Left lobe of liver (tissue), 2 donors: ENCODE results near the gene RPS6KA4. TPM values are rescaled to one million over a fixed set of nuclear protein-coding genes. Genes with fewer than 3 reads are reported as not detected.

ENCODE experiments used
- ATAC-seq: fragments of 200-7000 bp; cut with Tn5 transposase; one replicate; pipeline ENCODE4 v1.9.1; 2020; ENCODE audit warnings: mild to moderate bottlenecking, moderate library complexity
- DNase-seq: peaks from one replicate; pipeline ENCODE4 v3.0.0-alpha.2; 2020; ENCODE audit warnings: low spot score
- total RNA-seq: library from RNA; stranded (reverse); gene quantifications from one replicate; pipeline ENCODE4 v1.2.1, GENCODE V29; 2021
- donor health status: DM: no; HTN: no; CAD: no; lungs with moderate emphysema.
- donor health status: DM: no; HTN: yes; CAD: no.

The RPS6KA4 gene
- total RNA-seq, 1 donor from 2014 or later, result 9.8 TPM

- no peak for DNase-seq
- no peak for ATAC-seq
Measured at GRCh38 chr11:64344787-64345186, 14.2 kb upstream of the RPS6KA4 start.

DNA sequence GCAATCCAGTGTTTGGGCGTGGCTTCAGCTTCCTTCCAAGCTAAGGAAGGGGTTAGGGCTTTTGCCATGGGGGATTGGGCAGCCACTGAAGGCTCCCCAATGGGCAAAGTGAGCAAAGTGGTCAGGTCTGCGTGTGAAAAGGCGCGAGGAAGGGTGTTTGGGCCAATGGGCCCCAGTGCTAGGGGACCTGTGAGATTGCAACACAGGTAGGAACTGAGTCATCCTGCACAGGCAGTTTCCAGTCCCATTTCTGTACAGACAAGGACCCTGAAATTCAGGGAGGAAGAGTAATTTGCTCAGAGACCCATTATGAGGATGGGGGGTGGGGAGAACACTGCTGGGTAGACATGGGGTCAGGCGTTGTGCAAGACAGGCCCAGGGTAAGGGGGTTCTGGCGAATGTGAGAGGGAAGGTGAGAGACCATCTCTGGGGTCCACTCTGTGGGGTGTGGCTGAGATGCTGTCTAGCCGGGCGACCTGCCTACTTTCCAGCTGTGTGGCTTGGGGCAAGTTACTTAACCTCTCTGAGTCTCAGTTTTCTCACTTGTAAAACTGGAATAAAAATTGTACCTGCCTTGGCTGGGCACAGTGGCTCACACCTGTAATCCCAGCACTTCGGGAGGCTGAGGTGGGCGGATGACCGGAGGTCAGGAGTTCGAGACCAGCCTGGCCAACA lies 11.6 kb upstream of the RPS6KA4 start:
- DNase-seq (no peak), ATAC-seq (no peak)

DNA sequence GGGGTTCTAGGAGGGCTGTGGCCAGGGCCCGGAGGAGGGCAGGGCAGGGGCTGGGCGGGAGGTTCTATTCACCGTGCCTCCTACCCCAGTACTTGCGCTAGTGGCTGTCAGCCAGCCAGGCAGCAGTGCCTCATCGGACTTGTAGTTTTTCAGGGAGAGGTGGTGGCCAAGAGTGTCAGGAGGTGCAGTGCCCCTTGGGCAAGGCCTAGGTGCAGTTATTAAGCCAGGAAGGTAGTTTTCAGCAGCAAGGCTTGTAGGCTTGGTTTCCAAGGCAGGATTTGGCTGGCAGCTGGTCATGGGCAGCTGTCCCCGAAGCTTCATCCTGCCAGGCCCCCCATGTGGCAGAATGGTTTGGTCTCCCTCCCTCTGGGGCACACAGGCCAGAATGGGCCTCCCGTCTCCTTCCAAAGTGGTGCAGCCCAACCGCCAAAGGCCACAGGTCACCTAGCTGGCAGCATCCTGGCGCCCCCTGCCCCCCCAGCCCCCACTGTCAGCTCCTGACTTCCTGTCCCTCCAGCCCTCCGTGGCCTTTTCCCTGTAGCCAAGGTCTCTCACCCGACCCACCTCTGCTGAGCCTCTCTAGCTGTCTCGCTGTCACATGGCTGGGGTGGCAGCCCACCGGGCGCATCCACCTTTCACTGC lies 10.5 kb upstream of the RPS6KA4 start:
- ATAC-seq, result no peak
- no peak for DNase-seq

DNA sequence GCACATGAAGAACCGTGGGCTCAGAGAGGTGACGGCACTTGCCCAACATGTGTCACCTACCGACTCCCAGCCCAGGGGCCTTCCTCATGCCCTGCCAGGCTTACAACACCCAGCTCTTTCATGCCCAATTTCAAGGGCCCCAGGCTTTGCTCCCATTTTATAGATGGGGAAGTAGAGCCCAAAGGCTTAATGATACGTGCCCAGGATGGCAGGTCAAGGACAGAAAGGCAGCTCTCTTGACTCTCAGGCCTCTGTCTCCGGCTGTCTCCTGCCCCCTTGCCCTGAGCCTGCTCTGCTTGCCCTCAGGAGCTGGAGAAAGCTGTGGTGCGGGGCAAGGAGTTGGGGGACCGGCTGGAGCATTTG lies 10.0 kb upstream of the RPS6KA4 start:
- DNase-seq, result no peak
- no peak for ATAC-seq

DNA sequence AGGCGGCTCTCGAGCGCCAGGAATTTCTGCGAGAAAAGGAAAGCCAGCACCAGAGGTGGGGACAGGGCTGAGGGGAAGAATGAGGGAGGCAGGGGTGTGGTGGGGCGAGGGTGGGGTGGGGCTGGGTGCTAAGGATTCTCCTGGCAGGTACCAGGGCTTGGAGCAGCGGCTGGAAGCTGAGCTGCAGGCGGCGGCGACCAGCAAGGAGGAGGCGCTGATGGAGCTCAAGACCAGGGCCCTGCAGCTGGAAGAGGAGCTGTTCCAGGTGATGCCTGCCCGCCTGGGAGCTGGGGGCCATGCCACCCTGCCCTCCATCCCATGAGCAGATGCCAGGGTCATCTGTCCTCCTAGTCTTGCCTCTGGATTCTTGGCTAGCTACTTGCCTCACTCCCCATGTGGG lies 9.6 kb upstream of the RPS6KA4 start:
- no peak for ATAC-seq

GRCh38 chr11:64351136-64351631 lies 7.8 kb upstream of the RPS6KA4 start:
- no peak for DNase-seq
- no peak for ATAC-seq

More for the DNA sequence above, 9.6 kb upstream of the RPS6KA4 start:
- no peak for DNase-seq

- ATAC-seq (no peak), DNase-seq (no peak)
Measured at GRCh38 chr11:64352099-64352994, 6.6 kb upstream of the RPS6KA4 start.

GRCh38 chr11:64352995-64353714 lies 5.8 kb upstream of the RPS6KA4 start:
- ATAC-seq (no peak), DNase-seq (no peak)

DNA sequence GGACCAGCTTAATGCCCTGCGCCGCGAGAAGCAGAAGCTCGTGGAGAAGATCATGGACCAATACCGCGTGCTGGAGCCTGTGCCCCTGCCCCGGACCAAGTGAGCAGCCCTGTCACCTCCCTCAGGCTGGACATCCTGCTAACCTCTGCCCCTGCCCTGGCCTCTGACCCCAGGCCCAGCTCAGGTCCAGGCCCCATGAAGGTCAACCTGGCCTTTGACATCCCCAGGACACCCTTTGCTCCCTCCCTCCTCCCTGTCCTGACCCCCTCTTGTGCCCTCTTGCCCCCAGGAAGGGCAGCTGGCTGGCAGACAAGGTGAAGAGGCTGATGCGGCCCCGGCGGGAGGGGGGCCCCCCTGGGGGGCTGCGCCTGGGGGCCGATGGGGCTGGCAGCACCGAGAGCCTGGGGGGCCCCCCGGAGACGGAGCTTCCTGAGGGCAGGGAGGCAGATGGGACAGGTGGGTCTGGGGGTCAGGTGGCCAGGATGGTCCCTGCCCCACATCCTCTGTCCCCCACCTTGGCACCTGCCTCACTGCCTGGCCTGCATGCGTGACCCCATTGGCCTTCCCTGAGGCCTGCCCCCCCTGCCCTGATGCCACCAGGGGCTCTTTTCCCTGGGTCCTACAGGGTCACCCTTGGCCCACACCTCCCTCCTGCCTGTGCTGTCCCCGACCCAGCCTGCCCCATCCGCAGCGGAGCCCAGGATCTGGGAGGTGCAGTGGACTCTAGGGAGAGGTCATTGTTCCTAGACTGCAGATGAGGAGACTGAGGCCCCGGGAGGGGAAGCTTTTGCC lies 5.1 kb upstream of the RPS6KA4 start:
- peak; percentile 50 for DNase-seq
- ATAC-seq, result peak; percentile 29

DNA sequence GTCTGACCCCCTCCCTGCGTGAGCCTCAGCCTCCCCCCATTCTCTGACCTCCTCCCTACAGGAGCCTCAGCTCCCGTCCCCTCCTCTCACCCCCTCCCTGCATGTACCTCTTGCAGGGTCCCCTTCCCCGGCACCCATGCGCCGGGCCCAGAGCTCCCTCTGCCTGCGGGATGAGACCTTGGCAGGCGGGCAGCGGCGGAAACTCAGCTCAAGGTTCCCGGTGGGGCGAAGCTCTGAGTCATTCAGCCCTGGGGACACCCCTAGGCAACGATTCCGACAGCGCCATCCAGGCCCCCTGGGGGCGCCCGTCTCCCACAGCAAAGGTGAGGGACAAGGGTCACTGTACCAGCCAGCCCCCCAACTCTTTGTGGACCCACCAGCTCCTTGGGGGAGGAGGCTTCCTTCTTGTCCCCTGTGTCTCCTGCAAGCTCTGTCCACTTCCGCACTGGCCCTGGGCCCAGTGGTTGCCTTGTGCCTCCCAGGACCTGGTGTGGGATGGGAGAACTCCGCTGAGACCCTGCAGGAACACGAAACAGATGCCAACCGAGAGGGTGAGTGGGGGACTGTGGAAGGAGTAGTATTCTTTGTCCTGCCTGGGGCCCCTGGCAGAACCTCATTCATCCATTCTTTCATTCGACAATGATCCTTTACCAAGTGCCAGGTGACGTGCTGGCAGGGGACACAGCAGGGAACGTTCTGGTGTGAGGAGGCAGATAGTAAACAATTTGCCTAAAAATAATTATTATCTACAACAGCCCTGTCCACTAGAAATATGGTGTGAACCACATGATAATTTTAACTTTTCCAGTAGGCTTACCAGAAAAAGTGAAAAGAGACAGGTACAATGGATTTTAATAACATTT lies 3.7 kb upstream of the RPS6KA4 start:
- DNase-seq (peak; percentile 76), ATAC-seq (peak; percentile 74)

DNA sequence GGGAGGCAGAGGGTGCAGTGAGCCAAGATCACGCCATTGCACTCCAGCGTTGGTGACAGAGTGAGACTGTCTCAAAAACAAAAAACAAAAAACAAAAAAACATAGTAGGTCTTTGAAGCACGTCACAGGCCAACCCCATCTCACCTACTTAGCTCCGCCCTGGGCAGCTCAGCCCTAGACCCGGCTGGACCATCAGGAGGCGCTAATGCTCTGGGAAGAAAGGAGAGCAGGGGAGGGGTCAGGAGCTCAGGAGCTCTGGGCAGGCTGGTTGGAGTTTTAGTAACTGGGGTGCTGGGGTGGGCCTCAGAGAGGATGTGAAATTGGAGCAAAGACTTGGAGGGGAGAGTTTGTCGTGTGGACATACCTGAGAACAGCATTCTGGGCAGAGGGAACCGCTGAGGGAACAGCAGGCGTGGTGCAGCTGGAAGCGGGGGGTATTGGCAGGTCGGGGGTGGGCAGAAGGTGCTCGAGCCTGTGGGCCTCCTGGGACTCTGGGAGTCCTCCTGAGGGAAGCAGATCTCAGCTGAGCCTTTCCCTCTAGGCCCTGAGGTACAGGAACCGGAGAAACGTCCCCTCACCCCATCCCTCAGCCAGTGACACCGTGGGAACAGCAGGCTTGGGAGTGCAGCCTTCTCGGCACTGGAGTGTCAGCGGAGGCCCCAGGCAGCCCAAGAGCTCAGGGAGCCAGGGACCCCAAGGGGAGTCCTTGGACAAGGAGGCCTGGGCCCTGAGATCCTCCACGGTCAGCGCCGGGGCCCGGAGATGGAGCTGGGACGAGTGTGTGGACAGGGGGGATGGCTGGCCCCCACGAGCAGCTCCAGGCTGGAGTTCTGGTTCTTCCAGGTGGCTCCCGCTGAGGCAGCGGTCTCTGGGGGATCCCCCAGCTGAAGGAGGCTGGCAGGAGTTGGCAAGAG lies 2.2 kb upstream of the RPS6KA4 start:
- ATAC-seq, result no peak
- no peak for DNase-seq

DNA sequence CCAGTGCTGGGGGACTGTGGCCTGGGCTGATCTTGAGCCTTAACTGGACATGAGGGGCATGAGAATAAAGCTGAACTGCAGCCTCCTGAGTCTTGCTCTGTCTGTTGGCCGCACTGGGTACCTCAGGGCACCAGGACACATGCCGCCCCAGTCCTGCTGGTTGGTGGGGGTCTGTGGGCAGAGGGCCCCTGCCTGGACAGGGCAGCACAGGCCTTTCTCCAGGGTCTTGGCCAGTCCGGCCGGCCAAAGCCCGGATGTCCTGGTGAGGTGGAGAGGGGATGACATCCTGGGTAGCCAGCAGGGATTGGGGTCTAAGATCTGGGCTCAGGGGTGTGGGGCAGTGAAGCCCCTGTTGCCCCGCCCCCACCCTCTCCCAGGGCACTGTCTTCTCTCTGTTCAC lies 1.5 kb upstream of the RPS6KA4 start:
- no peak for ATAC-seq
- no peak for DNase-seq

DNA sequence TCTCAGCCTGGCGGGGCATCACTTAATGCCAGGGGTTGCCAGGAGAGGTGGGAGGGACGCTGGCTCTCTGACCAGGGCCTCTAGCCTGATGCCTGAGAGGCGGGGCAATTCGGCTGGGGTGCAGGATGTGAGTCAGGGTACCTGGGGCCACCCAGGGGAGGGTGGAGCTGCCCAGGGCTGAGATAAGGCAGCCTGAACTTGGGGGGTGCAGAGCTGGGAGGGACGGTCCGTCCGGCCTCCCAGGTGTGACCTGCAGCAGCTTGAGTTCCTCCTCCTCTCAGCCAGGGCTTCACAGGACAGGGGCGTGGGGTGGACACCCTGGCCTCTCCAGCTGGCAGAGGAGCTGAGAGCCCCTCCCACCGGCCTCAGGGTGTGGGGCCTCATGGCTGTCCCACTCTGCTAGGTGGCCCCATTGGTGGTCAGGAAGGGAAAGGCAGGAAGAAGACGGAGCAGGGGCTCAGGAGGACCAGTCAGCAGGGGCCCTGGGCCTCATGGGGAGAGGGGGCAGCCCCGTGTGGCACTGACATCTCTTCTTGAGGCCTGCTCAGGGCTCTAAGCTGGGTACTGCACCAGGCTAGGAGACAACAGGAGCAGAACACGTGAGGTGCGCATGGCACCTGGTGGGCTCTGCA lies 942 bp upstream of the RPS6KA4 start:
- DNase-seq (no peak), ATAC-seq (no peak)

- DNase-seq, result no peak
- ATAC-seq, result peak; percentile 45
Measured at GRCh38 chr11:64358536-64358906, 441 bp upstream of the RPS6KA4 start.

GRCh38 chr11:64359712-64360445 lies 917 bp downstream of the RPS6KA4 start:
- no peak for ATAC-seq
- DNase-seq, result no peak

- ATAC-seq (no peak), DNase-seq (no peak)
Measured at GRCh38 chr11:64360448-64360921, 1.5 kb downstream of the RPS6KA4 start.

DNA sequence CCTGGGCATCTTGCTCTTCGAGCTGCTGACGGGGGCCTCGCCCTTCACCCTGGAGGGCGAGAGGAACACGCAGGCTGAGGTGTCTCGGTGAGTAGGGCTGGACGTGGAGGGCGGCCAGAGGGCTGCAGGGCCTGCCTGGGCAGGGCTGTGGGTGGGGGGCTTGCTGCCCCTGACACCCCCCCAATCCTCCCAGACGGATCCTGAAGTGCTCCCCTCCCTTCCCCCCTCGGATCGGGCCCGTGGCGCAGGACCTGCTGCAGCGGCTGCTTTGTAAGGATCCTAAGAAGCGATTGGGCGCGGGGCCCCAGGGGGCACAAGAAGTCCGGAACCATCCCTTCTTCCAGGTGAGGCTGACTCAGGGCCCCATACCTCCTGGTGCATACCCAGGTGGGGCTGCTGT lies 2.7 kb downstream of the RPS6KA4 start:
- DNase-seq (no peak), ATAC-seq (no peak)
